ENCODE measurements around the gene NREP.
"Not testable (repeated sequence)": the region's sequence is repeated elsewhere in the genome, so short reads cannot be mapped to it uniquely, and the experiment has no call there.

NREP gene

DNA sequence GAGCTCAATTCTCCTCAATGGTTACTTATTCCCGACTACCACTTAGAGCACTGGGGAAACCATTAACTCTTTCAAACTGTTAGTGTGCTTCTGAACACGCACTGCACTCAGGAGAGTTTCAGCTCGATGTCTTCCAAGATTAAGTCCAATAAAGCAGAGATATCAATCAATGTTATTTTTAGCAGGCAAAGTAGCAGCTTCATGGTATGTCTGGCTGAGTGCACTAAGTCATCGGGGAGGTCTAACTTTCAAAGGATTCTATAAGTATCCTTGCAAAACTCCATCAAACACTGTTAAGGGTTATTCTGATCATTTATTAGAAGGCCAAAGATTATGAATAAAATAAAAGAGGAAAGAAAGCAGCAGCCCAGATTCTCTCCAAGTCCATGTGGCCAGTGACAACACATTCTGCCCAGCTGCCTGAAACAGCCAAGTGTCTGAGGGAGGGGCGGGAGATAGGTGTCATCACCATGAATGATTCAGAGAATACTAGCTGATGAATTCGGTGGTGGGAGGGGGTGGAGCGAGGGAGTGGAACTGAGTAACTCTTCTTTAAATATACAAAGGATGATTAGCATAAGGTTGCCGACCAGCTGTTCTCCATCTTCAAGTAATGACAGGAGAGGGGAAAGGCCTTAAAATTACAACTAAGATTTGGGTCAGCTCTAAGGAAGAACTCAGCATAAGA lies 21.3 kb downstream of the NREP start:
- peak; percentile 97 for DNase-seq

DNA sequence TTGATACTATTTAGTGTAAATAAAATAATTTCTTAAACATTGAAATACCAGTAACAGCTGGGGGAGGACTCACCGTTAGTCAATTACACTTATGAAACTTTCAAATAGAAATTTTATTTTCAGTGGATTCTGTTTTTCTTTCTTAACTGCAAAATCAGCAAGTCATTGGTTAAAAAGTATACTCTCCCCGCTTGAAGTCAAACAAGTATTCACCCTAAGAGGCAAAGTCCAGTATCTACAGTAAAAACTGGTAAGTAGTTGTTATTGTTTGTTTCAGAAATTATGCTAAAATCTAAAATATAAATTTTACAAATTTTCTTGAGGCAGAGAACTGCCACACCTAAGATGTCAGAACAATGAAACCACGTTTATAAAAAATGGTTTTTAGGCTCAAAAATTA lies 22.4 kb downstream of the NREP start:
- DNase-seq, result no peak

DNA sequence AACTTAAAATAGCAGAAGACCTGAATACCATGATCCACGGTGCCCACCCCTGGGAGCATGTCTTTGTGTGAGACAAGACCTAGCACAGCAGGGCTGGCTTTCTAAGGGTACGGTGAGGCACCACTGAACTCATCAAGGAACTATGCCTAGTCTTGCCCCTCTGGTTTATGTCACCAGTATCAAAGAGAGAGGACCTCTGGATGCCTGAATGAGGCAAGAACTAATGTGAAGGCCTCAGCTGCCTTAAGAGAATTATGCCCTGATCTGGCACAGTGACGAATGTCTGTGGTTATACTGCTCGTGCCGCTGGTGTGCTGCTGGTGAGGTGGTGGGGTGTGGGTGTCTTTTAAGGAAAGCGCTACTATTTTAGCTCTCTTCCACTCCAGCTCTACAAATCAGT lies 23.0 kb downstream of the NREP start:
- peak; percentile 74 for DNase-seq

DNA sequence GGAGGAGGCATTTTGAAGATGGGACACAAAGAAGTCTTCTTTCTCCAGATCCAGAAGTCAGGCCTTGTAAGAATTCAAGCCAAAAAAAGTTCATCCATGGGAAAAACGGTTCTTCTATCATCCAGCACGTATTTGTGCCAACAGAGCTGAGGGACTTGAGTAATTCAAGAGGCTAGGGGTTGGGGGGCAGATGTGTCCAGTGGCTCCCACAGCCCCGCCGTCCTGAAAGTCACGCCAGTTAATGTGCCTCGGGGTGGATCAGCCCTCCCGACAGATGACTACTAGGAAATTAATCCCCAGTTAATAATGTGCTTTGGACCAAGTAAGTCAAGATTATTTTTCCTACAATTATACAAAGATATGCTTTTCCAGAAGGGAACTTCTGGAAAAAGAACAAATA lies 23.4 kb downstream of the NREP start:
- DNase-seq, result no peak

DNA sequence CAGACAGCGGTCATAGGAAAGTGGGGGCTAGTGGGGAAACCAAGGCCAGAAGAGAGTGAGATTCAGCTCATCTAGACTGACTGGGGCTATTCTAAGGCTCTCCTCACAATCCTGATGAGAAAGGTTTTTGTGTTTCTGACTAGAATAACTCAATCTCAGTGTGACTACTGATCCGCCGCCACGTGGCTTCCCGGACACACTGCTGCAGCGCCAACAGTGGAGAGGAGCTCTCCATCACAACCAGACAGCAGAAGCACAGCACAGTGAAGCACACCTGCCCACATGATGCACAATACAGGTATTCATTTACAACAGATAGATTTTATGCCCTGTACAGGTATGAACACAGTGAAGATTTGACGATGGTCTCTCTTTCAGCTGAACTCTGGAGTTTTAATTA lies 25.4 kb downstream of the NREP start:
- DNase-seq, result no peak

DNA sequence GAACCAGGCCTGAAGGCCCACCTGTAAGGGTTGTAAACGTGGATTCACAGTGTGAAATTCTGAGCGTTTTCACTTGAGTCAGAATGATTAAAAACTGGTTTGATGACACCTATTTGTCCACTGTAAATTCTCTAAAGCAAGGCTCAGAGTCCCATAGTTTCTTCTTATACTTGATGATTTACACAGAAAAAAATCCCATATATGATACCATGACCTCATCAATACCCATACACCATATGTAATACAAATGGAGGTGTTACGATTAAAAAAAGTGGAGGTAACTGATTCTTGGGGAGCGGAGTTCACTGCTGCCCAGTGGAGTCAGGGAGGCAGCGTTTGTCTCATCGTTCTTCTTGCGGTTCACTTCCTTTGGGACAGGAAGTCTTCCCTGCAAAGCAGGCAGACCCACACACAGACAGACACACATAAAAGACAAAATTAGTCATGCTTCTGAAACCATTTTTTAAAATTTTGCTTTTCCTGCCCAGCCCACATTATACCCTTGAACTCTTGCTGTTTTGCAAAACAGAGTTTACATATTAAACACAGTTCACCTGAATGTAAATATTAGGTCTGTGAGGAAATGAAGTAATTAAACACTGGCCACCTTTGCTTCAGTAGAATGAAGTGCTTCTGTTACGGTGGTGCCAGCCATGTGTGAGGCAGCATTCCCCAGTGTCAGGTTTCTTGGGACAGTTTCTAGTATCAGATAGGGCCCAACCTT lies 26.2 kb downstream of the NREP start:
- DNase-seq, result no peak

DNA sequence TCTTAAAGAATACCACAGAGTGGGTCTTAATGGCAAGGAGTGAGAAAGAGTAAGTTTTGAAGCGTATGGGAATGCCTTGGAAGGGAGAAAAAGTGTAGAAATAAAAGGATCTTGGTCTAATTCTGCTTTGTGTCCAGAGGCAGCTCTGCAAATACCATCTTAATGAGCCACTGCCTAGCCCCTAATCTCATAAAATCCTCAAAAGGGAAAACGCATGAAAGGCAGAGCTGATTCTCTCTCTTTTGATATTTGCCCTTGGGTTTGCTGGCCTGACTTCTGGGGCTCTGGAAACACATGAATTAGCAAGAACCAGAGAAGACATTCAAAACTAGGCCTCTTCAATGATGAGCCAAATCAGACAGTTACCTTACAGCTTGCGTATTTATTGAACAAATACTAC lies 28.1 kb downstream of the NREP start:
- no peak for DNase-seq

DNA sequence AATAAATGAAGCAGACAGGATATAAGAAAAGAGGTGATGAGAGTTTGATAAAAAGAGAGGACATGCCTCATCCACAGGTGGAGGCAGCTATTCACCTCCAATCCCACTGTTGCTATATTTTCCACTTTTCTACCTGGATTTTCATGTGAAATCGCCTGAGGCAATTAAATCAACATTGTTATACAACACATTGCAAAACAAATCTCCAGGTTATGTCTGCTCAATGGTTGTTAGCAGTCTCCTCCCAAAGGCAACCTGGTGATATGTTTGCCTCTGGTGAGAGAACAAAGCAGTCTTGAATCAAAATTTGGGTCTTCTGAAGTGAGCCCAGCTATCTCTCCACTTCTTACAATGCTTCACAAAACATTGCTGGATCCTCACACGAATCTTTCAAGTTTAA lies 30.0 kb downstream of the NREP start:
- DNase-seq, result no peak

DNA sequence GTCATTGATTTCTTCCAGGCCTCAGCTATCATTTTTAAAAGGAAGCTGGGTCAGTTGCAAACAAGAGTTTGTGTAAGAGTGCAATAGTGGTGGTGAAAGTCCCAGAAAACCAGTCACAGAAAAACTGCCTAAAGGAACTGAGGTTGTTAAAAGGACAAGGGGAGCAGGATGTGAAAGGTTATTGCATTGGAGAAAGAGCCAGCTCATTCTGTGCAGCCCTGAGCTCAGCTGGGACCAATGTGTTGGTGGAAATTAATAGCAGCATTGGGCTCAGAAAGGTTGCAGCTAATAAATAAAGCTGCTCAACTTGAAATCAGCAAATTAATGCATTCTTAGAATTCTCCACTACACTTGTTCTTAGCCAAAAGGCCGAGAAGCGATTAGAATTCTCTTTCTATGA lies 34.9 kb downstream of the NREP start:
- no peak for DNase-seq

- DNase-seq, result no peak
These were observed 36.6 kb downstream of the NREP start for GRCh38 chr5:111720333-111720890.

DNA sequence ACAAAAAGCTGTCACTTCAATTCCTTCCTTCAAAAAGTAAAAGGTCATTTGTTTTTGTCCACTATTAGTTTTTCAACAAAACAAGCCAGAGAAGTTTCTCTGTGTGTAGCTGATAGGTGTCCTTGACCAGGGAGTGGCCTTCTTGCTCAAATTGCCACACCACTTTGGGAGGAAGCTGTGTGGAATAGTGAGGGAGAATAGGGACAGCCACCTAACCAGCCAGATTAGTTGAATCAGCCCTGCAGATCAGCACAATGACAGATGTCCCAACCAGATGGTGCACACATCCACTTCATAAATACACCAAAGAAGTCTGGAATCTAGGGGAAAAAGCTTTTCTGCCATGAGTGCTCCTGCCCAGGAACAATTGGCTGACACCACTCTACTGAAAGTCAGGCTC lies 37.2 kb downstream of the NREP start:
- DNase-seq, result no peak

- DNase-seq, result not testable (repeated sequence)
These were observed 40.2 kb downstream of the NREP start for GRCh38 chr5:111716789-111717188.

DNA sequence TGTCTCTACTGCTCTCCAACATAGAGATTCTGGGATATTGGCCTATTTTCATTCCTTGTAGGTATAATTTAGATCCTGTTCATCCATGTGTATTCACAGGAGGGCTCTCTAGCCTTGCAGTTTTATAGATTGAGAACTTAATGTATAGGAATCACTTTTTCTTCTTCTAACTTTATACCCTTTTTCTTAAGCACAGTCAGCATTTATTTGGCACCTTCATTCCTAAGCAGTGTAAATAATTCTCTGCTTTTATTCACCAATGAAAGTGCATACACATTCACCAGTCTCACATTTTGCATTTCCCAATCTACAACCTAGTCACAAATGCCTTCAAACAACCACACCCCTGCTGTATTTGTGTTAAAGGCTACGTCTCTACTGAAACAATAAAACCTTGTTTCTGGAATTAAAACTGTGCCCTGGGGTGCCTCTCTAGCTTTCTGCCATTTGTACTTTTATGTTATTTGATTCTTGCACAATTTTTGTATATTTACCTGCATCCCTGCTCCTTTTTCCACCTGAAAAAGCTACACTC lies 49.3 kb downstream of the NREP start:
- DNase-seq, result no peak

- no peak for DNase-seq
These were observed 50.6 kb downstream of the NREP start for GRCh38 chr5:111706345-111706744.

- DNase-seq, result no peak
These were observed 52.4 kb downstream of the NREP start for GRCh38 chr5:111704452-111705085.

DNA sequence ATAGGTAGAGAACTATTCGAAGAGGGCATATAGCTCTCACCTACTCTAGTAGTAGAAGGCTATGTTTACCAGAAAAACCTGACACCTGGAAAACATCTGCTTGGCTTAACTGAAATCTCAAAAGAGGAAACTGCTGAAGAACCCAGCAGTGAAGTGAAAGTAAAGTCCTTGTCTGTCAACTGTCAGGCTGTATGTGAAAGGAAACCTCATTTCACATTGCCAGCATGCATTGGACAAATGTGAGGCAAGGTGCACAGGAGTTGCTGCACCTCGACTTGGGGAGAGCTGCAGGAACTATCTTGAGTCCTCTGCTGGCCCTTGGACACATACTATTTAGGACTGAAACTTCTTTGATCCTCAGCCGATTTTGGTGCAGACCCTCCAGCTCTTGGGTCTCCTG lies 53.3 kb downstream of the NREP start:
- no peak for DNase-seq

DNA sequence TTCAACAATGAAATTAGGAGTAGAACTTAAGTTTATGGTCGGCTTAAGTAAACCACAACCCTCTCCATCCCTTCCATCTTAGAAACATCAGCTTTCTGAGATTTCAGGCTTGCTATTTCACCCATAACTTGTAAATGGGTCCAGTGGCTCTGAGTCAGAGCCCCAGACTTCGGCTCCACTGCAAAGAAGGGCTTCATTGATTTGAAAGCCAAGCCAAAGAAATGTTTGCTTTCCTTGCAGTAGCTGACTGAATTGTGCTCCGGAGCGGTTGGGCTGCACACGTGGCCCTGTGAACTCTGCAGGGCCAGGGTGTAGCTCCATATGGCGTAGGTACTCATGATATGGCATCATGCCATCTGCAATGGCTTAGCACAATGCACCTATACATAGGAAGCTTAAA lies 57.0 kb downstream of the NREP start:
- DNase-seq, result no peak

DNA sequence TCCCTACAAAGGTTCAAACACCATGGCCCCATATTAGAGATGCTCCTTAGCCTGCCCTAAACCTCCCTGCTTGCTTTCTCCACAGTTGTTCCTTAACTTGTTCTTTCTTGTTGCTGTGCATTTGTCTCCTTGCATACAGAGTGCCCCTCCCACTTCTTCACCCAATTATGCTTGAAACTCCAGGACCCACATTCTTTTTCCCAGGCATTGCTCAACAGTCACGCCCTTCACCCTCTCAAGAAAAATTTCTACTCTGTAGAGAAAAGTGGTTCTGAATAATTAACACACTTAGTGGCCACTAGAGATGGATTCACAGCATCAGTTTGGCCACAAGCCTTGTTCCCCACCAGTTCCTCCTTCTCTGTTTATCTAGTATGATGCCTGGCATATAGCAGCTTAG lies 57.7 kb downstream of the NREP start:
- no peak for DNase-seq

DNA sequence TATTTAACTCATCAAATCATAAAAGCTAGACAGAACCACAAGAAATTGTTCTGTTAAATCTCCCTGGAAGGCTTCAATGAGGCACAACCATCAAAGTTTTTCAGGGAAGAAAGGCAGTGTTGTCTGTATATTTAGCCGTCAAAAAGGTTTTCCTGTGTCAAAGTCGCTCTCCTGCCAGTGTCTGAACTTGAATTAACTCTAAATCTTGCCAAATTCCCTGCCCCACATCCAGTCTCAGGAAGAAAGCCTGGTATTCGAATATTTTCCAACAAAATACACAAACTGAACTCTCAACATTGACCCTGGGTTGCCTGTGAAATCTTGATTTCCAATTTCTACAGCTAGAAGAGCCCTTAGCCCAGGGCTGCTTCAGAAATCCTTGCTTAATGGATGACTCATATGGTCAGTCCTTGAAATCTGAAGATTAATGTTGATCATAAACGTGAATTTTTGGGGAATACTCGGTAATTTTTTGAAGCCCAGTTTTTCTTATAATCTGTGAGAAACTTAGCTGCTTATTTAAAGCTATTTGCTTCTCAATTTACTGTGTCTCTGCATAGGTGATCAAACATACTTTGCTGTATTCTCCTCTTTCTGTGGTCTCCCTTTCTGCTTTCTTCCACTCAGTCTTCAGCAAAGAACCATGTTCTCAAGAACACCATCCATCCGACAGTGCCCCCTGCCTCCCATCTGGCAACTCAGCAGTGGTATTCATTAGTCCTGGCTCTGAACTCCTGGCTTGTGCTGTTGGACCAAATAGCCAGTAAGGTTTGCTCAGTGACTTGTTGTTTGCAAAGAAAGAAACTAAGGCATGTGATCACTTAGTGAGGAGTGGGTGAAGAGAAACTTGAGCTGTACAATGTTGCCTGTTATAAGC lies 58.9 kb downstream of the NREP start:
- DNase-seq, result no peak

DNA sequence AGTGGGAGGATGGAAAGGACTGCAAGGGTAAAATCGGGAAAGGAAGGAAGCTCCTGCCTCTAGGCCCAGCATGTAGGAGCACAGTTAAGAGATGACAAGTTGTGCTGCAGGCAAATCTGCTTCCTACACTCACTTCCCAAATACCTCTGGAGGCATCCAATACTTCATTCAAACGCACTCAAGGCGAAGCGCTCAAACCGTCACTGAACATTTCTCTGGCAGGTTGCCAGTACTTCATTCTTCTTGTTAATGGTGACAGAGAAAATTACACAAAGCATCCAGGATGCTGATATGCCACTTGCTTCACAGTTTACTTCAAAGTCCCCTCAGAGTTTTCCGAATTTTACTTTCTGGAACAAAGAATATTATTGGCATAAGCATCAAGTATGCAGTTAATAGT lies 59.8 kb downstream of the NREP start:
- peak; percentile 55 for DNase-seq

DNA sequence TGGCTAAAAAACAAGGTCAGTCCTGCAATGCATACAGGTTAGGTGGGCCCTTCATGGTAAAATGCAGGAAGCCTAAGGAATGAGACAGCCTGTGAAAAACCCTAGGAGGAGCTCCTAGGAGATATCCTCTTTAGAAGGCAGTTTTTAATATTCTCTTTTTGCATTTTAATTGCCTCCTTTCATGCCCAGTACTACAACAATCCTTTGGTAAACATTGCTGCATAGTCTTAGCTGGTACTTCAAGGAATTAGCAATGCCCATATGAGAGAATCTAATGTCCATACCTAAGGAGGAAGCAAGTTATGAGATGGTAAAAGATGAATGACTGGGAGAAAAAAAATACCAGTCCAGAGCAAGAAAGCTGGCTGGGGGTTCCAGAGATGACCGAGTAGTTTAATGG lies 61.0 kb downstream of the NREP start:
- DNase-seq, result no peak

DNA sequence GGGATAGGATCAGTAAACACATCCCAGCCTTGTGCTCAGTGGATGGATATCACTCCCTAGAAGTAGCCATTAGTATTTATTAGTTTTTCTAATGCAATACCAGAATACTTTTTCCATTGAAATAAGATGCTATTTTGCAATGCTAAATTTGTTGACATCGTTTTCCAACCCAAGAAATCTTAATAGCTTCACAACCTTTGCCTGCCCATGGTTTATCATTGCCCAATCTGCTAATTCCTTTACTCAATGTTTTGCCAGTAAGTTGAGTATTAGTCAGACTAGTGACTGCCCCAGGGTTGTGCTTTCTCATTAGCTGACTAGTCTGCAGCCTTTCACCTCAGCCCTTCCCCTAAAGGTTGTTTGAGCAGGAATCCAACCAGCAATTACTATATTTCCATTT lies 62.9 kb downstream of the NREP start:
- peak; percentile 45 for DNase-seq

DNA sequence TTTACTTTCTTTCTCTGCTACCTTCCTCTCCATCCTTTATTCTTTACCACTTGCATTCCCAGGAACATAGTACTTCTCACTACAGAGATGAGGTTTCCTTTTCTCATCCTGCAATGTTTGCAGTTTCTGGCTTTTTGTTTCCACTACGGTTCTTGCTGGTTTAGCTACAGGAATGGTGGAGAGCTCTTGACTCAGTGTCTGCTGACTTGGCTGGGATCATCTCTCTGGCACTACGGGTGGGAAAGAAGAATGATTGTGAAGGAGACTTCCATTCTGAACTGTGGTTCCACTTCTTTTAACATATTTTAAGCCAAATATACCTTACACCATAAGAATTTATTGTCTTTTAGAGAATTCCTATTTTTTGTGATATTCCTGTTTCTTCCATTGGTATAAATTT lies 65.1 kb downstream of the NREP start:
- no peak for DNase-seq
